ENCODE results near the gene NFYC. TPM values are rescaled to one million over a fixed set of nuclear protein-coding genes. Genes with fewer than 3 reads are reported as not detected.

Gene NFYC
- total and polyA plus RNA-seq, 8 donors: 23.3 to 76.4 (median 40.9) TPM

DNA sequence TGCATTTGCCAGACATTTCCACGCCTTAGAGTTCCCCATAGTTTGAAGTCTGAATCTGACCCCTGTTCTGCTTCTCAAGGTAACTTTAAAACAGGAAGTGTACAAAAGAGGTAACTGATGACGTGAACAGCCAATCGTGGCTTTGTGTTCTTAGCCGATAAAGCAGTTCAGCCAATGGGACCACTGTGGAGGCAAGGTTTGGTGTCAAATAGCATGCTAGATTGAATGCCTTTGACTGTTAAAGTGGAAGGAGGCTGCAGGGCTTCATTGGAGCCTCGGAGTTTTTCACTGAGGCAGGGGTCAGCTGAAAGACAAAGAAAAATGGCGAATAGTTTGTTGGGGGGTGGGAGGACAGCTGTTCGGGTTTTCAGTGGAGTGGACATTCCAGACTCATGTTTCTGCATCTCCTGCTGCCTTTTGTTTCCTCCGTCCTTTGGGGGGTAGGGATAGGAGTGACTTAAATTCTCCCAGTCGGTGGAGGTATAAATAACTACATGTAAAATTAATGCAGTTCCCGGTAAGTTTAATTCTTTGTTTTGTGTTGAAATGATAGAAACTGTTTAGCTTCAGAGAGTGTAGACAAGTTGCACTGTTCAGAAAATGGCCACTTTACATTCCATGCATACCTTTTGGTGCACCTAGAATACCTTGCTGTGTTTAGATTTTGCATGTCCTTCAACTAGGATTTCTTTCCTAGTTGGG lies 17.7 kb downstream of the NFYC start:
- Histone ChIP-seq H3K27ac (peak overlapping the region; percentile 80 to 86 (median 82)), H3K9me3 (no peaks in the 10 kb centered on the region), H3K4me3 (peak overlapping the region; percentile 48 to 55 (median 53)), H3K36me3 (no peaks in the 10 kb centered on the region), H3K27me3 (no peaks in the 10 kb centered on the region), H3K4me1 (peaks cover 40 to 73% (median 61%) of the 10 kb centered on the region in 4 donors)
- TF ChIP-seq EP300 (IDR thresholded peaks at IDR 0.05) (no peak), POLR2A (IDR thresholded peaks at IDR 0.05) (peak in 2 of 4 donors; percentile 36 to 78), POLR2AphosphoS5 (IDR thresholded peaks at IDR 0.05) (peak; percentile 58 to 93 (median 91))
- WGBS, 5 donors: 1 to 5% (median 2%) methylated on average over 10 of the region's 10 CpGs
- DNase-seq: peak; percentile 84 to 97
- intact Hi-C loops (cut with DNase I; ENCODE audit: low total_unique reads): no loop called here

DNA sequence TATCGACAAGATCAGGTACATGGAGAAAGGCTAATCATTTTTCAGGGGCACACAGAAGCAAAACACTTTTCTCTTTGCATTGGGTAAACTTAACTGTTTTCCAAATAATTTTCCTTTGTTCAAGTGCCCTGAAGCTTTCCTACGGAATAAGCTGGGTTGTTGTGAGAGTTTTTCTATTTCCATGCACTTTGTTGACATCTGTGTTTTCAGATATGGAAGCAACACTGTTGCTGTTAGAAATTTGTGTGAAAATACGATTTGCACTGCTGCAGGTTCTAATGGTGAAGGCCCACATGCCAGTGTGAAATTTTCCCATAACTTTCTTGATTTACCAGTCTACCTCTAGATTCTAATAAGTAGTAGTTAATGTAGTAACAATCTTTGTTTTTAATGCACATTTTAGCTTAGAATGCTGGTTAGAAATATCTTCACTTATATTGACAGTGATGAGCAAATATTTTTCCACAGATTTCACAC lies 18.3 kb downstream of the NFYC start:
- H3K4me3 ChIP-seq: peak overlapping the region; percentile 48 to 55 (median 53)
- H3K27me3 ChIP-seq: no peaks in the 10 kb centered on the region
- H3K36me3 ChIP-seq: no peaks in the 10 kb centered on the region
- WGBS, 5 donors: 2 to 14% (median 11%) methylated on average over 3 of the region's 3 CpGs
- no peak for DNase-seq
- peak overlapping the region in 4 of 5 donors; percentile 80 to 86 (median 82) for H3K27ac ChIP-seq
- intact Hi-C loops (cut with DNase I; ENCODE audit: low total_unique reads): no loop called here
- TF ChIP-seq, protein P1, sequence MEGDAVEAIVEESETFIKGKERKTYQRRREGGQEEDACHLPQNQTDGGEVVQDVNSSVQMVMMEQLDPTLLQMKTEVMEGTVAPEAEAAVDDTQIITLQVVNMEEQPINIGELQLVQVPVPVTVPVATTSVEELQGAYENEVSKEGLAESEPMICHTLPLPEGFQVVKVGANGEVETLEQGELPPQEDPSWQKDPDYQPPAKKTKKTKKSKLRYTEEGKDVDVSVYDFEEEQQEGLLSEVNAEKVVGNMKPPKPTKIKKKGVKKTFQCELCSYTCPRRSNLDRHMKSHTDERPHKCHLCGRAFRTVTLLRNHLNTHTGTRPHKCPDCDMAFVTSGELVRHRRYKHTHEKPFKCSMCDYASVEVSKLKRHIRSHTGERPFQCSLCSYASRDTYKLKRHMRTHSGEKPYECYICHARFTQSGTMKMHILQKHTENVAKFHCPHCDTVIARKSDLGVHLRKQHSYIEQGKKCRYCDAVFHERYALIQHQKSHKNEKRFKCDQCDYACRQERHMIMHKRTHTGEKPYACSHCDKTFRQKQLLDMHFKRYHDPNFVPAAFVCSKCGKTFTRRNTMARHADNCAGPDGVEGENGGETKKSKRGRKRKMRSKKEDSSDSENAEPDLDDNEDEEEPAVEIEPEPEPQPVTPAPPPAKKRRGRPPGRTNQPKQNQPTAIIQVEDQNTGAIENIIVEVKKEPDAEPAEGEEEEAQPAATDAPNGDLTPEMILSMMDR (IDR thresholded peaks at IDR 0.05): no peak
- no peak for TF ChIP-seq POLR2A (IDR thresholded peaks at IDR 0.05)
- peaks cover 40 to 73% (median 61%) of the 10 kb centered on the region in 4 donors for H3K4me1 ChIP-seq
- H3K9me3 ChIP-seq: no peaks in the 10 kb centered on the region

DNA sequence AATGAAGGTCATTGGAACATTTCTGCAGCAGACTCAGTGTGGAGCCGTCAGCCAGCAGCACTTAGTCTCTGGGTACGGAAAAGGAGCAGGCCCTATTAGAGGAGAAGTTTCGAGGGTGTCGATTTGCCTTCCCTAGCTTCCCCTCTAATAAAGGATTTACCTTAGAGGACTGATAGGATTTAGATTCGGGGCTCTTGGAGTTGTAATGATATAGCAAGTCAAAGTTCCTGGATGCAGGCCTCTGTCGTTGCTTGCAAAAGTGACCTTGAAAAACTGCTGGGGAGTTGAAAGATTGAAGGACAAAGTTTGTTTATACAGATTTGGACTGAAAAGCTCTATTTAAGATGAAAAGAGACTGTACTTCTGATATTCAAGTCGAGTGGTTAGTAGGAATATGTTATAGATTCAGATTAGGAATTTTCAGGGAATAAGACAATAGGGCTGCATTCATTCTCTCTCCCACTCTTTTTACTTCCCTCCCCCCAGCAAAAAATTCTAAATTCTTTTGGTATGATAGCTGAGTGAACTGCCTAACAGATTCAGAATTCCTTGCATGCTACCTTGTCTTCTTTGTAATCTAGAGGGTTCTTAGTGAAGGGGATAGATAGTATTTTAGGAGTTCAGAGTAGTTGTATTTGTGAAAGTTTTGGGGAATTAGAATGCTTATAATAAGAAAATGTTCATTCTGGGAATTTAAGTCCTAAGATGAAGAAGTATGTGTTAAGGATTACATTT lies 19.2 kb downstream of the NFYC start:
- WGBS, 5 donors: 9 to 32% (median 14%) methylated on average over 7 of the region's 7 CpGs

DNA sequence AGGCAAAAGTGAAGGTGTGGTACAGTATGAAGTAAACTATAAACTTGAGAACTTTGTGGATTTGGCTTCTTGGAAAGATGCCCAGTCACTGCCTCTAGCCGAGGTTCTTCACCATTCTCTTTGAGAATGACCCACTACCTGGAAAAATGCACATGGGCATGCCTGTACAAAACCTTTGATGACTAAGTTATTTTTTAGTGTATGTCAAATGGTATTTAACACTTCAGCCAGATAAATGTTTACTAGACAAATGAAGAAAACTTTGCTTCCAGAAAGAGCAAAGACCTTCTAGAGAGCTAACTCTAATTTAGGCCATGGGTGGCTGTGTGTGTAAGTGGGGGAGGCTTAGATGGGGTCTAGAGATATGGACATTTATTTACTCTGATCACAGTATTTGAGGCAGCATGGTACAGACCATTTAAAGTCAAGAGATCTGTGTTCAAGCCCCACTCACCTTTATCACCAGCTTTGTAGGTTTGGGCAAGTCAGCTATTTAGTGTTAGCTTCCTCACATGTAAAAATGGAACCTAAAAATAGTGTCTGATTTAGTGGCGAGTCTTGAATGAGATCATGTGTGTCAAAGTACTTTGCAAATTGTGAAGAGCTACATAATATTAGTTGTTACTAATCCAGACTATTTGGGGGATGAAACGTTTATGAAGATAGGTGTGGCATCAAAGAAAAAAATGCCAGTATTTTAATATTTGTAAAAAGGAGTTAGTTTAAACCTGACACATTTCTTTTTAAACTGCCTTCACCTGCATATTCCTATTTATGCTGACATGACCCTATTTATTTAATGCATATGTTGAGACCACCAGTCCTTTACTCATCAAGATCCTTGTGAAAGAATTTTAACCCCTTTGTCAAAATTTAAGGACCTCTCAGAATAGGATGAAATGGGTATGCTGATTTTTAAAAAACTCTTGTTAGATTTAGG lies 20.2 kb downstream of the NFYC start:
- H3K27me3 ChIP-seq: no peaks in the 10 kb centered on the region
- H3K27ac ChIP-seq: peak overlapping the region; percentile 80 to 86 (median 82)
- peaks cover 56 to 86% (median 74%) of the 10 kb centered on the region in 4 donors for H3K4me1 ChIP-seq
- intact Hi-C loops (cut with DNase I; ENCODE audit: low total_unique reads): no loop called here
- H3K36me3 ChIP-seq: no peaks in the 10 kb centered on the region
- TF ChIP-seq EP300 (IDR thresholded peaks at IDR 0.05) (no peak), POLR2A (IDR thresholded peaks at IDR 0.05) (no peak), POLR2AphosphoS5 (IDR thresholded peaks at IDR 0.05) (no peak)
- TF ChIP-seq, protein P1 (IDR thresholded peaks at IDR 0.05): no peak
- peak in 1 of 2 donors; percentile 71 for DNase-seq
- H3K4me3 ChIP-seq: peak overlapping the region in 2 of 4 donors; percentile 2 to 55
- WGBS, 5 donors: 3 to 14% (median 9%) methylated on average over 3 of the region's 3 CpGs
- no peaks in the 10 kb centered on the region for H3K9me3 ChIP-seq

More for the DNA sequence above, 19.2 kb downstream of the NFYC start:
- intact Hi-C loops (cut with DNase I; ENCODE audit: low total_unique reads): no loop called here
- peaks cover 47 to 77% (median 64%) of the 10 kb centered on the region in 4 donors for H3K4me1 ChIP-seq
- no peak for TF ChIP-seq EP300 (IDR thresholded peaks at IDR 0.05)
- TF ChIP-seq POLR2AphosphoS5 (IDR thresholded peaks at IDR 0.05): no peak
- TF ChIP-seq, protein P1 (IDR thresholded peaks at IDR 0.05): no peak
- TF ChIP-seq POLR2A (IDR thresholded peaks at IDR 0.05): no peak
- H3K27ac ChIP-seq: peak overlapping the region; percentile 64 to 86 (median 81)
- no peaks in the 10 kb centered on the region for H3K36me3 ChIP-seq
- no peaks in the 10 kb centered on the region for H3K9me3 ChIP-seq
- DNase-seq: peak in 1 of 2 donors; percentile 31
- H3K4me3 ChIP-seq: peak overlapping the region; percentile 48 to 55 (median 53)
- no peaks in the 10 kb centered on the region for H3K27me3 ChIP-seq

Data from stomach (tissue), 9 donors.